ENCODE results near the gene SARDH. TPM values are rescaled to one million over a fixed set of nuclear protein-coding genes. Genes with fewer than 3 reads are reported as not detected.

The SARDH gene
- total and polyA plus RNA-seq, 2 donors (not counting 3 experiments of a cell fraction or from before 2014, with no cell fraction given): 0.19 to 0.44 TPM

GRCh38 chr9:133650026-133650425 lies 88.1 kb downstream of the SARDH start:
- Histone ChIP-seq H3K4me3 (replicated peaks in 1 of 3; ENCODE audit: insufficient read depth in 1 of 3, low read depth in 1 of 3, low read length in 3 of 3) (no peak overlapping the region), H3K9me3 (replicated peaks; ENCODE audit: control insufficient read depth, insufficient read depth, low read length) (no peaks in the 10 kb centered on the region), H3K79me2 (ENCODE audit: control insufficient read depth, insufficient read depth, low read length) (no peaks in the 10 kb centered on the region), H3K4me2 (ENCODE audit: insufficient read depth, low read length) (no peak overlapping the region), H3K4me1 (ENCODE audit: control insufficient read depth, extremely low read depth, insufficient read depth, low read length) (no peaks in the 10 kb centered on the region), H3K27ac (ENCODE audit: insufficient read depth, low read depth, low read length) (no peak overlapping the region), H3K9me1 (replicated peaks; ENCODE audit: control insufficient read depth, extremely low read depth, insufficient read depth, low read length) (no peaks in the 10 kb centered on the region), H3K27me3 (ENCODE audit: control insufficient read depth in 2 of 2, insufficient read depth in 2 of 2, low read length in 2 of 2) (no peaks in the 10 kb centered on the region), H4K20me1 (replicated peaks; ENCODE audit: control insufficient read depth, extremely low read depth, insufficient read depth, low read length) (no peaks in the 10 kb centered on the region), H3K36me3 (ENCODE audit: control insufficient read depth in 2 of 2, extremely low read depth in 1 of 2, insufficient read depth in 2 of 2, low read length in 2 of 2) (no peaks in the 10 kb centered on the region), H3K9ac (replicated peaks; ENCODE audit: extremely low read depth, insufficient read depth, low read length) (no peak overlapping the region), H2AFZ (ENCODE audit: low read depth, low read length) (no peak overlapping the region)
- intact Hi-C loops (cut with micrococcal nuclease): no loop called here
- dilution Hi-C loops (cut with MboI; ENCODE audit: extremely low pct_ligation_motif_present, low sequenced_read_pairs): no loop called here
- DNase-seq (ENCODE audit: low read depth, low spot score): no peak
- CTCF ChIA-PET: no interaction called here
- POLR2A ChIA-PET: no interaction called here
- BruUV-seq (replicated peaks): no TSS peak
- no peak for FAIRE-seq
- TF ChIP-seq CTCF (IDR thresholded peaks at IDR 0.05; ENCODE audit: extremely low read depth in 1 of 2, insufficient read depth in 1 of 2, low read depth in 1 of 2, low read length in 2 of 2) (no peak), FOS (IDR thresholded peaks at IDR 0.05; ENCODE audit: borderline replicate concordance, insufficient read depth, low read length) (no peak), JUN (IDR thresholded peaks at IDR 0.05; ENCODE audit: borderline replicate concordance, insufficient read depth, insufficient read length, low read depth) (no peak), GATA2 (IDR thresholded peaks at IDR 0.05; ENCODE audit: insufficient read depth, insufficient read length, low read depth, low read length) (no peak), EZH2 (IDR thresholded peaks at IDR 0.05; ENCODE audit: borderline replicate concordance, low read depth, low read length, severe bottlenecking) (no peak), POLR2AphosphoS5 (IDR thresholded peaks at IDR 0.05; ENCODE audit: insufficient read depth, low read depth, low read length) (no peak), POLR2A (IDR thresholded peaks at IDR 0.05; ENCODE audit: low read depth, low read length) (no peak), MYC (IDR thresholded peaks at IDR 0.05; ENCODE audit: low read depth, low read length) (no peak), MAX (IDR thresholded peaks at IDR 0.05; ENCODE audit: insufficient read depth, insufficient read length) (no peak)
